Heart left ventricle (tissue), 16 donors: ENCODE measurements around the gene CACNG8. TPM values are rescaled to one million over a fixed set of nuclear protein-coding genes. Genes with fewer than 3 reads are reported as not detected.

Experiments
- ATAC-seq, 4 donors: fragments of 200-7000 bp; cut with Tn5 transposase; one replicate each; pipeline ENCODE4 v1.9.1; 2020 to 2022; ENCODE audit warnings: moderate library complexity in 4 of 4, mild to moderate bottlenecking in 3 of 4, moderate number of reproducible peaks in 1 of 4
- DNase-seq, 5 donors: peaks; one replicate each; pipeline ENCODE4 v3.0.0-alpha.2; 2020
- H3K27ac ChIP-seq, 12 donors: fragments of 200-600 bp; sonication (generic) in 4 of 12; one replicate each; pipeline versions ENCODE4 v1.5.0 to v1.8.0; 2016 to 2022; ENCODE audit warnings: mild to moderate bottlenecking in 2 of 12
- H3K27me3 ChIP-seq, 9 donors: fragments of 200-600 bp; sonication (generic) in 2 of 9; one replicate each; pipeline versions ENCODE4 v1.5.1 to v1.8.0; 2016 to 2022; ENCODE audit warnings: mild to moderate bottlenecking in 3 of 9
- H3K36me3 ChIP-seq, 9 donors: fragments of 200-600 bp; sonication (generic) in 2 of 9; one replicate each; pipeline versions ENCODE4 v1.5.0 to v1.8.0; 2018 to 2022; ENCODE audit warnings: mild to moderate bottlenecking in 2 of 9
- H3K4me1 ChIP-seq, 12 donors: fragments of 200-600 bp; sonication (generic) in 4 of 12; one replicate each; pipeline versions ENCODE4 v1.5.0 to v1.8.0; 2016 to 2022; ENCODE audit warnings: mild to moderate bottlenecking in 3 of 12
- H3K4me3 ChIP-seq, 12 donors: fragments of 200-600 bp; sonication (generic) in 4 of 12; one replicate each; pipeline versions ENCODE4 v1.5.0 to v1.8.0; 2017 to 2022; ENCODE audit warnings: mild to moderate bottlenecking in 9 of 12, moderate library complexity in 4 of 12
- H3K9me3 ChIP-seq, 12 donors: fragments of 200-600 bp; sonication (generic) in 4 of 12; one replicate each; pipeline versions ENCODE4 v1.5.0 to v1.8.0; 2016 to 2022; ENCODE audit warnings: mild to moderate bottlenecking in 1 of 12
- POLR2A ChIP-seq, 2 donors: fragments of 450-650 bp; IDR thresholded peaks; one replicate each; pipeline ENCODE4 v1.6.1; 2017; ENCODE audit warnings: antibody characterized with exemption in 2 of 2, mild to moderate bottlenecking in 2 of 2, moderate library complexity in 2 of 2
- WGBS, 4 donors: extraction: QIAGEN DNeasy Blood & Tissue Kit in 2 of 4; methylation state at CpG; one replicate each; pipeline versions ENCODE4 v1.1.5 to v1.1.7; 2013 to 2018; 5-methylcytosine and 5-hydroxymethylcytosine counted together
- intact Hi-C, 10 donors: fragments of 100-400 bp; cut with DNase I; formaldehyde crosslinking; loops; one replicate each; pipeline versions ENCODE4 v1.11.1 to v1.14.2; 2022
- polyA plus RNA-seq, 2 donors: library from polyadenylated mRNA; stranded (reverse); fragments of 200-250 nt; gene quantifications; one replicate each; pipeline ENCODE4 v1.2.3, GENCODE V29; 2013
- total RNA-seq, 9 donors: library from RNA; depleted of rRNA in 2 of 9; stranded (reverse); fragments of >200 nt in 2 of 9; fragmentation: NEBNext Ultra II Directional in 3 of 9; extraction: Animal tissue kit (Norgen Biotek cat#: 25700) in 3 of 9; gene quantifications; one replicate each; pipeline versions ENCODE4 v1.1.0 to v1.2.4, GENCODE V29; 2016 to 2023
- TF ChIP-seq, protein P1 (sequence below), 12 donors: fragments of 200-600 bp; sonication (generic) in 4 of 12; IDR thresholded peaks; one replicate each; pipeline versions ENCODE4 v1.5.0 to v1.8.0; 2018 to 2022; ENCODE audit warnings: antibody characterized with exemption in 12 of 12, mild to moderate bottlenecking in 5 of 12
- donor health status: ischemic (EF 13 %, LVEDD 7.1; RV severe dilation, severe dysfunction).
- donor health status: healthy with polysubstance abuse.
- donor health status: DM: no; HTN: yes; CAD: no.
- donor health status: DM: no; HTN: no; CAD: no.
- donor health status: ischemic (EF 25% LVEDD 6.9; RV normal size, moderate dysfunction).
- donor health status: ischemic (EF 25% LVEDD 5.7; RV mildly dilated, moderate dysfunction).
- donor health status: healthy.
- donor health status: DM: yes; HTN: yes; CAD: no.
- donor health status: ischemic (EF 35%, LVEDD 5.7; RV mildly dilated, moderate dysfunction).
- donor health status: nonischemic (EF 11% LVEDD 7.7; RV severe dilation, severe dysfunction).
- donor health status: DM: yes; HTN: yes; CAD: no.
- donor health status: PGD.
- donor health status: ischemic (EF 29% LVEDD 5.4; RV normal size, mild dysfunction).
- donor health status: nonischemic (EF 23%, LVEDD 6.1; RV moderate dilation, normal function).

Gene CACNG8
- total and polyA plus RNA-seq, 11 donors, result 0.02 to 0.22 (median 0.10) TPM; not detected in 4

DNA sequence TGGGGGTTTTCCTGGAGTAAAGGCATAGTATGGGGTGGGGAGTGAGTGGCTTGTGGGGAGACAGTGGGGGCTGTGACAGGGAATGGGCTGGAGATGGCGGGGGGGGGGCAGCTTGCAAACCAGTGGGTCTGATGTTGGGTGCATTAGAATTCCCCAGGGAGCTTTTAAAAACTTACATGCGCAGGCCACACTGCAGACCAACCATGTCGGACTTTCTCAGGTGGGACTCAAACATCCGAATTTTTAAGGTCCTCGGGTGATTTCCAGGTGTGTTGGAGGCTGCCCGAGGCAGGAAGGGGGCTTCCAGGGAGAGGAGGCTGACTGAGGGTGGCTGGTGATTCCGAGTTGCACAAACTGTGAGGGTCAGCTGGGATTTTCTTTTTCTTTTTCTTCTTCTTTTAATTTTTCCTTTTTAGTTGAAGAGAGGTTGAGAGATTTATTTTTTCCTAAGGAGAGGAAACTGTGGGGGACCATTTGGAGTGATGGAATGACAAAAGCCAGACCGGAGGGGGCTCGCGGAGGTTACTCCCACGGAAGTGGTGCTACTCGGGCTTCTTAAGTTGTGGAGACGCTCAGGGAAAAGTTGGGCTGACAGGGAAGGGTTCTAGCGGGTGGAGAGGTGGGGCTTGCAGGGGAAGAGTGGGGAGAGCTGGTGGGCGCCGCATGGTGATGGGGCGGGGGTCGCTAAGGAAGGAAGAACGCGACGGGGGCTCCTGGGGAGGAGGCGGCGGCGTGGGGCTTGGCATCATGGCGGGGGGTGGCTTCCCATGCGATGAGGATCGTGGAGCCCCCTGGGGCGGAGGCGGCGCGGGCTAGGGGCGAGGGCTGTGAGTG lies 997 bp upstream of the CACNG8 start:
- 2 to 4% (median 3%) methylated on average over 25 to 32 of the region's 32 CpGs for WGBS, 4 donors
- Histone ChIP-seq H3K27me3 (peaks cover 35 to 77% (median 55%) of the 10 kb centered on the region in 9 donors), H3K27ac (no peak overlapping the region)

DNA sequence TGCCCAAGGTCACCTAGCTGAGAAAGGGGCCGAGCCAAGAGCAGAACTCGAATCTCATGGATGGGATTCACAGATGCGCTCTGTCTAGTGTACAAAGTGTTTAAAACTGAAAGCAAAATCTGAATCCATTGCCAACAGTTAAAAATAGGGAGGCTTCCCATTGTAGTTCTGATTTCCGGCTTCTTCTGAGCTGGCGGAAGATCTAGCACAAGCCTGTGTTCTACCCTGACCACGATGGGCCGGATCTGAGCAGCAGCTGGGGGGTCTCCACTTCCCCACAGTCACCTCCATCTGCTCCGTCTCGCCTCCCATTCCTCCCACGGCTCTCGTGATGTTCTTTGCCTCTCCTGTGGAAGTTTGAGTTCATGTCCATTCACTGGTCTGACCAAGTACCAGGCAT lies 2.4 kb downstream of the CACNG8 start:
- no peaks in the 10 kb centered on the region for H3K36me3 ChIP-seq
- ATAC-seq, result peak in 1 of 4 donors; percentile 77
- 37 to 53% (median 45%) methylated on average over 11 of the region's 11 CpGs for WGBS, 4 donors

More for the DNA sequence above, 997 bp upstream of the CACNG8 start:
- Histone ChIP-seq H3K9me3 (no peaks in the 10 kb centered on the region), H3K4me3 (no peak overlapping the region), H3K4me1 (peaks cover 0 to 10% (median 2%) of the 10 kb centered on the region in 12 donors), H3K36me3 (no peaks in the 10 kb centered on the region)
- no peak for TF ChIP-seq POLR2A (IDR thresholded peaks at IDR 0.05)
- TF ChIP-seq, protein P1, sequence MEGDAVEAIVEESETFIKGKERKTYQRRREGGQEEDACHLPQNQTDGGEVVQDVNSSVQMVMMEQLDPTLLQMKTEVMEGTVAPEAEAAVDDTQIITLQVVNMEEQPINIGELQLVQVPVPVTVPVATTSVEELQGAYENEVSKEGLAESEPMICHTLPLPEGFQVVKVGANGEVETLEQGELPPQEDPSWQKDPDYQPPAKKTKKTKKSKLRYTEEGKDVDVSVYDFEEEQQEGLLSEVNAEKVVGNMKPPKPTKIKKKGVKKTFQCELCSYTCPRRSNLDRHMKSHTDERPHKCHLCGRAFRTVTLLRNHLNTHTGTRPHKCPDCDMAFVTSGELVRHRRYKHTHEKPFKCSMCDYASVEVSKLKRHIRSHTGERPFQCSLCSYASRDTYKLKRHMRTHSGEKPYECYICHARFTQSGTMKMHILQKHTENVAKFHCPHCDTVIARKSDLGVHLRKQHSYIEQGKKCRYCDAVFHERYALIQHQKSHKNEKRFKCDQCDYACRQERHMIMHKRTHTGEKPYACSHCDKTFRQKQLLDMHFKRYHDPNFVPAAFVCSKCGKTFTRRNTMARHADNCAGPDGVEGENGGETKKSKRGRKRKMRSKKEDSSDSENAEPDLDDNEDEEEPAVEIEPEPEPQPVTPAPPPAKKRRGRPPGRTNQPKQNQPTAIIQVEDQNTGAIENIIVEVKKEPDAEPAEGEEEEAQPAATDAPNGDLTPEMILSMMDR (IDR thresholded peaks at IDR 0.05), result no peak
- DNase-seq, result no peak
- intact Hi-C loops, result no loop called here
- ATAC-seq, result no peak

DNA sequence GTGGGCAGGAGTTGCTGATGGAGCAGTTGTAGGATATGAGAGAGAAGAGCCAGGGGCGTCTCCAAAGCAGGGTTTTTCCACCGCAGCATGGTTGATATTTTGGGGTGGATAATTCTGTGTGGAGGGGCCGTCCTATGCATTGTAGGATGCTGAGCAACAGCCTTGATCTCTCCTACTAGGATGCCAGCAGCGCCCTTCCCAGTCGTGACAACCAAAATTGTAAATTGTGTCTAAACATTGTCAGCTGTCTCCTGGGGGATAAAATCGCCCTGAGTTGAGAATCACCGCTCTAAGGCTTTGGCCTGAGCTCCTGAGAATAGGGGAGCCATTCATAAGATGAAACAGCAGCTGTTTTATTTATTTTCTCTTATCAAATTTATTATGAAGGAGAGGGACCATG lies 4.2 kb downstream of the CACNG8 start:
- Histone ChIP-seq H3K27ac (no peak overlapping the region), H3K36me3 (no peaks in the 10 kb centered on the region), H3K4me1 (peaks cover 0 to 10% (median 2%) of the 10 kb centered on the region in 12 donors), H3K4me3 (no peak overlapping the region), H3K27me3 (peaks cover 9 to 38% (median 12%) of the 10 kb centered on the region in 9 donors), H3K9me3 (no peaks in the 10 kb centered on the region)
- ATAC-seq (no peak), DNase-seq (no peak)
- 78 to 83% (median 81%) methylated on average over 7 of the region's 7 CpGs for WGBS, 4 donors
- TF ChIP-seq, protein P1 (IDR thresholded peaks at IDR 0.05), result no peak
- TF ChIP-seq POLR2A (IDR thresholded peaks at IDR 0.05), result no peak
- intact Hi-C loops, result no loop called here

More for the DNA sequence above, 2.4 kb downstream of the CACNG8 start:
- H3K27ac ChIP-seq, result peak overlapping the region in 4 of 12 donors; percentile 28 to 40 (median 32)
- peaks cover 17 to 54% (median 27%) of the 10 kb centered on the region in 9 donors for H3K27me3 ChIP-seq
- peak overlapping the region in 9 of 12 donors; percentile 3 to 41 (median 31) for H3K4me3 ChIP-seq
- H3K9me3 ChIP-seq, result no peaks in the 10 kb centered on the region
- DNase-seq, result no peak
- intact Hi-C loops, result no loop called here
- peaks cover 0 to 10% (median 2%) of the 10 kb centered on the region in 12 donors for H3K4me1 ChIP-seq
- TF ChIP-seq, protein P1 (IDR thresholded peaks at IDR 0.05), result no peak
- no peak for TF ChIP-seq POLR2A (IDR thresholded peaks at IDR 0.05)

DNA sequence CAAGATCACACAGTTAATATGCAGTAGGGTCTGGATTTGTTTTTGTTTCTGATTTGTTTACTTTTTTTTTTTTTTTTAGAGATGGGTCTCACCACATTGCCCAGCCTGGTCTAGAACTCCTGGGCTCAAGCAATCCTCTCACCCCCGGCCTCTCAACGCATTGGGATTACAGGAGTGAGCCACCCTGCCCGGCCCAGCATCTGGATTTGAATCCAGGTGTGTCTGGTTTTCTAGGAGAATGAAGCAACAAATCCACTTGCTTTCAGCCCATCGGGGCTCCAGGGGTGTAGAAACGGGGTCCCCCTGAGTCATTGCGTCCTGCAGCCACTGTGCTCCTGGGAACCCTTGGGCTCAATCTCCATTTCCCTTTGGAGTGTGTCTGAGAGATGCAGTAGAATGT lies 6.6 kb downstream of the CACNG8 start:
- intact Hi-C loops, result no loop called here
- DNase-seq, result no peak

More for the DNA sequence above, 6.6 kb downstream of the CACNG8 start:
- no peak for TF ChIP-seq POLR2A (IDR thresholded peaks at IDR 0.05)
- TF ChIP-seq, protein P1 (IDR thresholded peaks at IDR 0.05), result no peak
- Histone ChIP-seq H3K27me3 (peaks cover 0 to 18% (median 0%) of the 10 kb centered on the region in 9 donors), H3K27ac (no peak overlapping the region), H3K4me3 (no peak overlapping the region), H3K4me1 (peaks cover 0 to 10% (median 0%) of the 10 kb centered on the region in 12 donors), H3K9me3 (no peaks in the 10 kb centered on the region), H3K36me3 (no peaks in the 10 kb centered on the region)
- whole genome bisulfite sequencing, 4 donors, result 85 to 93% (median 90%) methylated on average over 6 of the region's 6 CpGs
- no peak for ATAC-seq
